ENCODE data around the gene TXLNG. TPM values are rescaled to one million over a fixed set of nuclear protein-coding genes. Genes with fewer than 3 reads are reported as not detected.

The TXLNG gene
- total and polyA plus RNA-seq, 2 donors (not counting 1 experiment from before 2014, with no cell fraction given): 12.5 to 13.1 TPM

DNA sequence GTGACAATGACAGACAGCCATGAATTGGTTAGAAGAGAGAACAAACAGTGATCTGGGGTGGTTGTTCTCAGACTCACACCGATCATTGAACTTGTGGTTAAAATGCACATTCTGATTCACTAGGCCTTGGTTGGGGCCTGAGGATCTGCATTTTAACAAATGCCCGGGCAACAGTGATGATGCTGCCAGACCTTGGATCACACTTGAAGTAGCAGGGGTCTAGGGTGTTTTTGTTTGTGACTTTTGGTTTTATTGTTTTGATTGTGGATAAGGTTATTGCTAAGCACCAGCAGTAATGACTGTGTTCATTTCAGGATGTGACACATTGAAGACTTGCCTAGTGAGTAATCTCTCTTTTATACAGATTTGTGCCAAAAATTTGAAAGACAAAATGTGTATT is 36.5 kb downstream of the TXLNG start:
- intact Hi-C loops (cut with micrococcal nuclease): no loop called here
- Histone ChIP-seq H3K4me1 (ENCODE audit: control insufficient read depth in 2 of 2, insufficient read depth in 2 of 2, low read length in 2 of 2) (no peaks in the 10 kb centered on the region), H3K9me3 (ENCODE audit: control extremely low read depth in 1 of 3, control insufficient read depth in 2 of 3, insufficient read depth in 1 of 3, low read length in 2 of 3) (no peaks in the 10 kb centered on the region), H3K27me3 (replicated peaks in 1 of 4; ENCODE audit: control extremely low read depth in 1 of 4, control insufficient read depth in 3 of 4, insufficient read depth in 4 of 4, low read length in 3 of 4) (no peaks in the 10 kb centered on the region), H3K4me3 (ENCODE audit: control extremely low read depth in 1 of 5, extremely low read depth in 1 of 5, insufficient read depth in 1 of 5, low read depth in 2 of 5, low read length in 4 of 5) (no peak overlapping the region), H2AFZ (ENCODE audit: insufficient read depth, low read depth, low read length, poor library complexity, severe bottlenecking) (no peak overlapping the region), H3K27ac (ENCODE audit: low read length in 2 of 2) (no peak overlapping the region), H3K9ac (ENCODE audit: low read length) (no peak overlapping the region), H4K20me1 (ENCODE audit: control insufficient read depth, insufficient read depth, low read length, poor library complexity, severe bottlenecking) (no peaks in the 10 kb centered on the region), H3K36me3 (replicated peaks in 1 of 2; ENCODE audit: control extremely low read depth in 1 of 2, control insufficient read depth in 1 of 2, extremely low read depth in 1 of 2, insufficient read depth in 2 of 2, low read length in 1 of 2) (peaks cover 0 to 17% of the 10 kb centered on the region in 2 experiments), H3K79me2 (ENCODE audit: control insufficient read depth, insufficient read depth, low read length) (no peaks in the 10 kb centered on the region), H3K4me2 (replicated peaks; ENCODE audit: low read depth, low read length, poor library complexity, severe bottlenecking) (no peak overlapping the region)
- DNase-seq: no peak
- Mint-ChIP-seq H3K4me3 (no peak overlapping the region), H3K27ac (no peak overlapping the region), H3K9me3 (ENCODE audit: insufficient read depth) (no peaks in the 10 kb centered on the region), H3K4me1 (peaks cover under 1% of the 10 kb centered on the region), H3K27me3 (no peaks in the 10 kb centered on the region)
- TF ChIP-seq EZH2 (IDR thresholded peaks at IDR 0.05; ENCODE audit: borderline replicate concordance, insufficient read depth, low read depth, low read length, poor library complexity, severe bottlenecking) (no peak), CTCF (IDR thresholded peaks at IDR 0.05) (no peak)
- ChIA-PET CTCF (no interaction called here), POLR2A (no interaction called here)
- no peak for ATAC-seq (ENCODE audit: low read depth)
- WGBS (ENCODE audit: insufficient coverage): 90% methylated on average over 2 of the region's 2 CpGs

GRCh38 chrX:16825264-16826035 is 39.2 kb downstream of the TXLNG start:
- no peak overlapping the region for H3K27ac Mint-ChIP-seq
- H3K9me3 Mint-ChIP-seq (ENCODE audit: insufficient read depth): no peaks in the 10 kb centered on the region
- H3K4me2 ChIP-seq (replicated peaks; ENCODE audit: low read depth, low read length, poor library complexity, severe bottlenecking): no peak overlapping the region
- no peak for DNase-seq
- POLR2A ChIA-PET: no interaction called here
- WGBS (ENCODE audit: insufficient coverage): 86% methylated on average over 1 of the region's 8 CpGs
- H3K36me3 ChIP-seq (replicated peaks in 1 of 2; ENCODE audit: control extremely low read depth in 1 of 2, control insufficient read depth in 1 of 2, extremely low read depth in 1 of 2, insufficient read depth in 2 of 2, low read length in 1 of 2): peaks cover 0 to 14% of the 10 kb centered on the region in 2 experiments
- H3K4me1 ChIP-seq (ENCODE audit: control insufficient read depth in 2 of 2, insufficient read depth in 2 of 2, low read length in 2 of 2): no peaks in the 10 kb centered on the region
- no peak overlapping the region for H2AFZ ChIP-seq (ENCODE audit: insufficient read depth, low read depth, low read length, poor library complexity, severe bottlenecking)
- no peaks in the 10 kb centered on the region for H3K4me1 Mint-ChIP-seq
- no peaks in the 10 kb centered on the region for H3K9me3 ChIP-seq (ENCODE audit: control extremely low read depth in 1 of 3, control insufficient read depth in 2 of 3, insufficient read depth in 1 of 3, low read length in 2 of 3)
- no peak overlapping the region for H3K27ac ChIP-seq (ENCODE audit: low read length in 2 of 2)
- CTCF ChIA-PET: interaction anchor here (1.0 to 5.8 kb wide), 12 partner anchors 10 to 257 kb away, joined by 3 to 90 read pairs (median 4); no protein-coding TSS in a partner anchor
- no peak overlapping the region for H3K4me3 Mint-ChIP-seq
- no peak for TF ChIP-seq EZH2 (IDR thresholded peaks at IDR 0.05; ENCODE audit: borderline replicate concordance, insufficient read depth, low read depth, low read length, poor library complexity, severe bottlenecking)
- no peak for TF ChIP-seq CTCF (IDR thresholded peaks at IDR 0.05)
- intact Hi-C loops (cut with micrococcal nuclease): loop anchor here (1.0 kb wide), 1 partner anchor 67 kb away; no protein-coding TSS in a partner anchor
- H4K20me1 ChIP-seq (ENCODE audit: control insufficient read depth, insufficient read depth, low read length, poor library complexity, severe bottlenecking): no peaks in the 10 kb centered on the region
- no peaks in the 10 kb centered on the region for H3K79me2 ChIP-seq (ENCODE audit: control insufficient read depth, insufficient read depth, low read length)
- no peaks in the 10 kb centered on the region for H3K27me3 Mint-ChIP-seq
- ATAC-seq (ENCODE audit: low read depth): no peak
- no peaks in the 10 kb centered on the region for H3K27me3 ChIP-seq (replicated peaks in 1 of 4; ENCODE audit: control extremely low read depth in 1 of 4, control insufficient read depth in 3 of 4, insufficient read depth in 4 of 4, low read length in 3 of 4)
- H3K9ac ChIP-seq (ENCODE audit: low read length): no peak overlapping the region
- no peak overlapping the region for H3K4me3 ChIP-seq (ENCODE audit: control extremely low read depth in 1 of 5, extremely low read depth in 1 of 5, insufficient read depth in 1 of 5, low read depth in 2 of 5, low read length in 4 of 5)

All from B cell (primary cell).